ENCODE results near the gene C10orf88. TPM values are rescaled to one million over a fixed set of nuclear protein-coding genes. Genes with fewer than 3 reads are reported as not detected.

The C10orf88 gene
- total RNA-seq, 4 donors from 2014 or later, result 4.0 to 12.9 (median 7.1) TPM

- Histone ChIP-seq H3K9me3 (no peaks in the 10 kb centered on the region), H3K4me3 (no peak overlapping the region)
- no peak for TF ChIP-seq EP300 (IDR thresholded peaks at IDR 0.05)
These were observed 71.3 kb downstream of the C10orf88 start for GRCh38 chr10:122882766-122883165.

More at GRCh38 chr10:122882766-122883165, 71.3 kb downstream of the C10orf88 start:
- Histone ChIP-seq H3K36me3 (no peaks in the 10 kb centered on the region), H3K27ac (no peak overlapping the region), H3K27me3 (no peaks in the 10 kb centered on the region), H3K4me1 (peaks cover 0 to 19% (median 3%) of the 10 kb centered on the region in 3 donors)
- no peak for ATAC-seq

Other genes with a start within 250 kb of the C10orf88 start
- gene CUZD1, start 108.4 kb downstream of the C10orf88 start, total RNA-seq, result 1 to 10 TPM in 1 of 4 donors, under 1 TPM in 3; 0.31 to 1.4 (median 0.42) TPM
- 1 to 10 TPM in 3 of 4 donors, not detected in 1; 1.6 to 2.8 (median 2.6) TPM for gene FAM24B, start 74.6 kb downstream of the C10orf88 start, total RNA-seq
- gene FAM24A, start 43.6 kb downstream of the C10orf88 start, total RNA-seq, result not detected
- gene PSTK, start 26.2 kb upstream of the C10orf88 start, total RNA-seq, result 10 to 100 TPM in 1 of 4 donors, 1 to 10 TPM in 2, under 1 TPM in 1; 0.79 to 12.3 (median 1.7) TPM
- 10 to 100 TPM in 2 of 4 donors, 1 to 10 TPM in 2; 5.8 to 14.3 (median 9.5) TPM for gene IKZF5, start 54.6 kb upstream of the C10orf88 start, total RNA-seq
- gene ACADSB, start 54.8 kb upstream of the C10orf88 start, total RNA-seq, result 10 to 100 TPM; 12.1 to 28.2 (median 16.3) TPM
- 1 to 10 TPM in 1 of 4 donors, not detected in 3; 1.1 TPM for gene HMX3, start 181.7 kb upstream of the C10orf88 start, total RNA-seq
- not detected for gene HMX2, start 193.9 kb upstream of the C10orf88 start, total RNA-seq
- 100 to 1,000 TPM in 1 of 4 donors, 10 to 100 TPM in 3; 69.4 to 103 (median 75.9) TPM for gene BUB3, start 200.2 kb upstream of the C10orf88 start, total RNA-seq